Gastrocnemius medialis (tissue), 4 donors: Measurements from ENCODE around the gene SLC6A4. TPM values are rescaled to one million over a fixed set of nuclear protein-coding genes. Genes with fewer than 3 reads are reported as not detected.

Experiments used
- ATAC-seq, 2 donors: fragments of 150-250 bp; one replicate each; pipeline ENCODE4 v1.9.1; 2016
- DNase-seq, 2 donors: peaks; one replicate each; pipeline ENCODE4 v3.0.0-alpha.2; 2019
- H3K27ac ChIP-seq, 4 donors: fragments of 200-600 bp; sonication (generic); 1 replicate in 1 of 4; 2 replicates in 3 of 4; pipeline ENCODE4 v1.5.1; 2016 to 2018; ENCODE audit warnings: mild to moderate bottlenecking in 2 of 4, moderate library complexity in 1 of 4
- H3K27me3 ChIP-seq, 3 donors: fragments of 200-600 bp; sonication (generic) in 2 of 3; 1 replicate in 1 of 3; 2 replicates in 2 of 3; pipeline versions ENCODE4 v1.5.1 to v1.6.0; 2016 to 2019; ENCODE audit warnings: mild to moderate bottlenecking in 1 of 3, moderate library complexity in 1 of 3
- H3K36me3 ChIP-seq, 2 donors: fragments of 200-600 bp; sonication (generic) in 1 of 2; one replicate each; pipeline ENCODE4 v1.5.1; 2017 to 2018
- H3K4me1 ChIP-seq, 2 donors: fragments of 200-600 bp; sonication (generic) in 1 of 2; one replicate each; pipeline ENCODE4 v1.5.1; 2016 to 2017; ENCODE audit warnings: mild to moderate bottlenecking in 2 of 2
- H3K4me3 ChIP-seq, 4 donors: fragments of 200-600 bp; sonication (generic) in 3 of 4; 1 replicate in 1 of 4; 2 replicates in 3 of 4; pipeline ENCODE4 v1.5.1; 2016 to 2019; ENCODE audit warnings: mild to moderate bottlenecking in 2 of 4
- H3K9me3 ChIP-seq, 3 donors: fragments of 200-600 bp; sonication (generic) in 2 of 3; 1 replicate in 1 of 3; 2 replicates in 2 of 3; pipeline ENCODE4 v1.5.1; 2016 to 2019
- CTCF ChIP-seq, 5 experiments: fragments of 450-650 bp in 3 of 5; fragments of 200-600 bp in 2 of 5; sonication (generic) in 2 of 5; IDR thresholded peaks in 4 of 5; conservative IDR thresholded peaks in 1 of 5; 1 replicate in 4 of 5; 2 replicates in 1 of 5; pipeline ENCODE4 v1.5.1; 2016 to 2019; ENCODE audit warnings: antibody characterized with exemption in 5 of 5, mild to moderate bottlenecking in 3 of 5, moderate library complexity in 3 of 5
- POLR2A ChIP-seq, 2 donors: fragments of 450-650 bp; IDR thresholded peaks; one replicate each; pipeline ENCODE4 v1.6.1; 2017; ENCODE audit warnings: antibody characterized with exemption in 2 of 2, mild to moderate bottlenecking in 2 of 2, moderate library complexity in 2 of 2
- in situ Hi-C, 4 donors: fragments of 200-750 bp; cut with MboI; loops; one replicate each; pipeline versions ENCODE4 v1.15.0 to v1.8.0; 2017; ENCODE audit warnings: low sequenced_read_pairs in 4 of 4
- intact Hi-C: fragments of 100-400 bp; cut with DNase I; formaldehyde crosslinking; loops from one replicate; pipeline ENCODE4 v1.15.1; 2023; ENCODE audit warnings: low total_unique reads
- total RNA-seq, 4 donors: library from RNA; depleted of rRNA; stranded (reverse); fragments of >200 nt; gene quantifications; one replicate each; pipeline versions ENCODE4 v1.1.0 to v1.2.3, GENCODE V29; 2016

Gene SLC6A4
- total RNA-seq, 4 donors from 2014 or later, result 0.35 to 0.46 TPM; not detected in 2

- Histone ChIP-seq H3K27me3 (no peaks in the 10 kb centered on the region), H3K36me3 (peaks cover 0 to 29% of the 10 kb centered on the region in 2 donors), H3K4me1 (no peaks in the 10 kb centered on the region), H3K9me3 (no peaks in the 10 kb centered on the region), H3K27ac (no peak overlapping the region), H3K4me3 (no peak overlapping the region)
- no peak for ATAC-seq
- intact Hi-C loops, result no loop called here
- TF ChIP-seq POLR2A (IDR thresholded peaks at IDR 0.05) (no peak), CTCF (IDR thresholded peaks at IDR 0.05 in 4 of 5, conservative IDR thresholded peaks at IDR 0.05 in 1 of 5) (no peak)
- no peak for DNase-seq
- in situ Hi-C loops, result no loop called here
Observed at GRCh38 chr17:30172560-30172959, 62.9 kb downstream of the SLC6A4 start.

- Histone ChIP-seq H3K4me3 (no peak overlapping the region), H3K4me1 (no peaks in the 10 kb centered on the region), H3K27ac (no peak overlapping the region), H3K9me3 (no peaks in the 10 kb centered on the region), H3K36me3 (peaks cover 0 to 22% of the 10 kb centered on the region in 2 donors), H3K27me3 (no peaks in the 10 kb centered on the region)
- in situ Hi-C loops, result no loop called here
- intact Hi-C loops, result no loop called here
- no peak for DNase-seq
- TF ChIP-seq CTCF (IDR thresholded peaks at IDR 0.05 in 4 of 5, conservative IDR thresholded peaks at IDR 0.05 in 1 of 5) (no peak), POLR2A (IDR thresholded peaks at IDR 0.05) (no peak)
- no peak for ATAC-seq
Observed at GRCh38 chr17:30170415-30170987, 65.0 kb downstream of the SLC6A4 start.

- DNase-seq, result no peak
- H3K4me1 ChIP-seq, result no peaks in the 10 kb centered on the region
Observed at GRCh38 chr17:30165960-30166359, 69.5 kb downstream of the SLC6A4 start.

GRCh38 chr17:30165147-30165546 lies 70.3 kb downstream of the SLC6A4 start:
- peaks cover 0 to 10% of the 10 kb centered on the region in 2 donors for H3K36me3 ChIP-seq
- no peak for TF ChIP-seq POLR2A (IDR thresholded peaks at IDR 0.05)
- no peak for TF ChIP-seq CTCF (IDR thresholded peaks at IDR 0.05 in 4 of 5, conservative IDR thresholded peaks at IDR 0.05 in 1 of 5)
- intact Hi-C loops, result no loop called here

More at GRCh38 chr17:30165960-30166359, 69.5 kb downstream of the SLC6A4 start:
- H3K4me3 ChIP-seq, result no peak overlapping the region
- ATAC-seq, result no peak
- H3K27me3 ChIP-seq, result no peaks in the 10 kb centered on the region
- intact Hi-C loops (no loop called here), in situ Hi-C loops (no loop called here)
- no peaks in the 10 kb centered on the region for H3K9me3 ChIP-seq
- H3K27ac ChIP-seq, result no peak overlapping the region
- TF ChIP-seq CTCF (IDR thresholded peaks at IDR 0.05 in 4 of 5, conservative IDR thresholded peaks at IDR 0.05 in 1 of 5) (no peak), POLR2A (IDR thresholded peaks at IDR 0.05) (no peak)
- H3K36me3 ChIP-seq, result peaks cover 0 to 10% of the 10 kb centered on the region in 2 donors

GRCh38 chr17:30164531-30164930 lies 71.0 kb downstream of the SLC6A4 start:
- in situ Hi-C loops, result no loop called here
- Histone ChIP-seq H3K9me3 (no peaks in the 10 kb centered on the region), H3K27me3 (no peaks in the 10 kb centered on the region), H3K27ac (no peak overlapping the region), H3K36me3 (peaks cover 0 to 10% of the 10 kb centered on the region in 2 donors), H3K4me1 (no peaks in the 10 kb centered on the region), H3K4me3 (no peak overlapping the region)
- DNase-seq (no peak), ATAC-seq (no peak)
- TF ChIP-seq POLR2A (IDR thresholded peaks at IDR 0.05) (no peak), CTCF (IDR thresholded peaks at IDR 0.05 in 4 of 5, conservative IDR thresholded peaks at IDR 0.05 in 1 of 5) (no peak)
- intact Hi-C loops, result no loop called here

More at GRCh38 chr17:30165147-30165546, 70.3 kb downstream of the SLC6A4 start:
- in situ Hi-C loops, result no loop called here
- Histone ChIP-seq H3K27ac (no peak overlapping the region), H3K9me3 (no peaks in the 10 kb centered on the region), H3K4me1 (no peaks in the 10 kb centered on the region), H3K27me3 (no peaks in the 10 kb centered on the region), H3K4me3 (no peak overlapping the region)
- DNase-seq (no peak), ATAC-seq (no peak)
